NB4 (cell line): ENCODE data around the gene AIP.

Experiments used
- DNase-seq: peaks from one replicate; pipeline ENCODE4 v3.0.0; 2010; ENCODE audit warnings: low read depth
- H3K4me3 ChIP-seq: one replicate; pipeline ENCODE4 v1.5.1; 2011; ENCODE audit warnings: mild to moderate bottlenecking, low read depth, low read length, moderate library complexity
- CTCF ChIP-seq: IDR thresholded peaks from one replicate; pipeline ENCODE4 v1.5.1; 2012; ENCODE audit warnings: low read depth, low read length
- MAX ChIP-seq: IDR thresholded peaks from 2 replicates; pipeline ENCODE4 v1.6.1; 2011; ENCODE audit warnings: low read depth, low read length
- MYC ChIP-seq: IDR thresholded peaks from 2 replicates; pipeline ENCODE4 v1.6.1; 2011; ENCODE audit warnings: low read depth, low read length
- POLR2A ChIP-seq: IDR thresholded peaks from 2 replicates; pipeline ENCODE4 v1.6.1; 2011; ENCODE audit warnings: mild to moderate bottlenecking; ENCODE audit not compliant: insufficient read length; ENCODE audit errors: extremely low read depth

The AIP gene

GRCh38 chr11:67453816-67454732 lies 28.8 kb upstream of the AIP start:
- no peak overlapping the region for H3K4me3 ChIP-seq
- no peak for TF ChIP-seq MAX
- no peak for TF ChIP-seq MYC
- TF ChIP-seq CTCF: no peak
- no peak for TF ChIP-seq POLR2A
- no peak for DNase-seq

- DNase-seq: no peak
- no peak for TF ChIP-seq MYC
- no peak for TF ChIP-seq POLR2A
- no peak for TF ChIP-seq CTCF
- no peak for TF ChIP-seq MAX
- H3K4me3 ChIP-seq: no peak within 1 kb of the TSS
These were observed 27.8 kb upstream of the AIP start, which contains the start of gene CABP4 for GRCh38 chr11:67455054-67455453. TSS of gene CABP4 (plus strand) at chr11:67455354. CDS start at chr11:67455424, 70 bp downstream.

- TF ChIP-seq MYC (no peak), POLR2A (no peak), CTCF (no peak), MAX (no peak)
- no peak overlapping the region for H3K4me3 ChIP-seq
- DNase-seq: no peak
These were observed 26.6 kb upstream of the AIP start for GRCh38 chr11:67456068-67456705.

DNA sequence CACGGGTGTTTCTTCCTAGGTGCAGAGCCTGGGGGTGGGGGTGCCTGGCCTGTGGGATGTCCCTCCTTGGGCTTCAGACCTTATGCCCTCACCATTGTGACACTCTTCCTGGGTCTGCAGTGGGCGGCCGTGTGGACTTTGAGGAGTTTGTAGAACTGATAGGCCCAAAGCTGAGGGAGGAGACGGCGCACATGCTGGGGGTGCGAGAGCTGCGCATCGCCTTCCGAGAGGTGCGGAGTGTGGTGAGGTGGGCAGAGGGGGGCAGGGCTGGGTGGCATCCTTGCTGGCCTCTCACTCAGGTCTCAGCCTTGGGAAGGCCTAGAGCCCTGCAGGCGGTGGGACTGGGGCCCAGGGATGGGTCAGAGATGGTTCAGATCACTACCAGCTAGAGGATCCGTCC lies 25.4 kb upstream of the AIP start:
- H3K4me3 ChIP-seq: no peak overlapping the region
- TF ChIP-seq MAX (no peak), MYC (no peak), POLR2A (no peak), CTCF (no peak)
- DNase-seq: no peak

DNA sequence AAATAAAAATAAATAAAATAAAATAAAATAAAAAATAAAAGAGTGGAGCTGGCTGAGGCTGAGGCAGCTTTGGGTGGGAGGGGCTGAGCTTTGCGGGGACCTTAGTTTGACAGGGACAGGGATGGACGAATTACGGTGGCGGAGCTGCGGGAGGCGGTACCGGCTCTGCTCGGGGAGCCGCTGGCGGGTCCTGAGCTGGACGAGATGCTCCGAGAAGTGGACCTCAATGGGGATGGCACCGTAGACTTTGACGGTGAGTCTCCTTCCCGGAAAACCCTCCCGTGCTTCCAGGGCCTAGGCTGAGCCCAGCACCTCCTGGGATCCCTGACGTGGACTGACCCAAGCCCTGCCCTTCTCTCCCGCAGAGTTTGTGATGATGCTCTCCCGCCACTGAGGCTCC lies 24.6 kb upstream of the AIP start:
- TF ChIP-seq MYC (no peak), POLR2A (no peak), MAX (no peak), CTCF (no peak)
- no peak for DNase-seq
- no peak overlapping the region for H3K4me3 ChIP-seq
